Measurements from ENCODE around the gene BABAM2.

GRCh38 chr2:28068527-28068926 is 178.0 kb downstream of the BABAM2 start:
- TF ChIP-seq L3MBTL2 (conservative IDR thresholded peaks at IDR 0.05) (no peak), SP1 (IDR thresholded peaks at IDR 0.05) (no peak), FOXA1 (IDR thresholded peaks at IDR 0.05) (no peak), FOXM1 (IDR thresholded peaks at IDR 0.05; ENCODE audit: borderline replicate concordance) (no peak), ZNF384 (IDR thresholded peaks at IDR 0.05) (no peak), ARNT (IDR thresholded peaks at IDR 0.05) (no peak), ELF4 (IDR thresholded peaks at IDR 0.05) (no peak), SUZ12 (IDR thresholded peaks at IDR 0.05) (no peak), LEF1 (IDR thresholded peaks at IDR 0.05; ENCODE audit: borderline replicate concordance) (no peak), TARDBP (IDR thresholded peaks at IDR 0.05) (no peak), FOXK2 (IDR thresholded peaks at IDR 0.05) (no peak), CTBP1 (IDR thresholded peaks at IDR 0.05; ENCODE audit: borderline replicate concordance) (no peak), HDGF (IDR thresholded peaks at IDR 0.05; ENCODE audit: borderline replicate concordance) (no peak), BHLHE40 (IDR thresholded peaks at IDR 0.05; ENCODE audit: borderline replicate concordance) (no peak)

Data from HEK293T (cell line).